PC-9 (cell line): ENCODE data around the gene TBC1D5. TPM values are rescaled to one million over a fixed set of nuclear protein-coding genes. Genes with fewer than 3 reads are reported as not detected.
A peak's percentile ranks its signal among the peaks of the same experiment; 100 is the strongest.

Experiments used
- Bru-seq: library from RNA; stranded (reverse); fragments of 400-500 nt; gene quantifications from one replicate; lab custom pipeline; 2021; lab: Mats Ljungman, UMichigan
- BruChase-seq, 2 experiments: library from RNA; stranded (reverse); fragments of 400-500 nt; gene quantifications; one replicate each; lab custom pipeline; 2021; lab: Mats Ljungman, UMichigan
- BruUV-seq: library from RNA; stranded (reverse); fragments of 400-500 nt; replicated peaks from 2 replicates; lab custom pipeline; 2021; lab: Mats Ljungman, UMichigan
- CTCF ChIA-PET: fragments of 300-600 bp; sonication (Branson Sonifier 250); formaldehyde crosslinking; loops from one replicate; lab custom pipeline; 2022; ENCODE audit warnings: antibody characterized with exemption; lab: Charles Lee
- POLR2A ChIA-PET: fragments of 300-600 bp; sonication (Branson Sonifier 250); formaldehyde crosslinking; loops from one replicate; lab custom pipeline; 2022; ENCODE audit warnings: antibody characterized with exemption; ENCODE audit not compliant: unreplicated experiment; lab: Charles Lee
- DNase-seq, 2 experiments: peaks; one replicate each; pipeline versions ENCODE4 v3.0.0 to v3.0.0-alpha.2; 2015 to 2022; ENCODE audit warnings: mixed read lengths in 1 of 2
- H2AFZ ChIP-seq: fragments of 200-600 bp; sonication (generic); 2 replicates; pipeline ENCODE4 v1.8.1; 2017; ENCODE audit warnings: antibody characterized with exemption
- H3F3A ChIP-seq: fragments of 200-600 bp; sonication (generic); 2 replicates; pipeline ENCODE4 v1.8.1; 2017; ENCODE audit warnings: antibody characterized with exemption, mild to moderate bottlenecking, low read depth; ENCODE audit not compliant: insufficient read depth
- H3K27ac ChIP-seq: fragments of 200-600 bp; sonication (generic); 2 replicates; pipeline ENCODE4 v1.6.1; 2016; ENCODE audit warnings: mixed run types
- H3K27me3 ChIP-seq: fragments of 200-600 bp; sonication (generic); 2 replicates; pipeline ENCODE4 v1.6.1; 2016; ENCODE audit warnings: low read depth, mixed run types; ENCODE audit not compliant: insufficient read depth
- H3K36me3 ChIP-seq: fragments of 200-600 bp; sonication (generic); 2 replicates; pipeline ENCODE4 v1.6.1; 2016; ENCODE audit warnings: low read depth, mixed run types
- H3K4me1 ChIP-seq: fragments of 200-600 bp; sonication (generic); replicated peaks from 2 replicates; pipeline ENCODE4 v1.6.1; 2016; ENCODE audit warnings: mixed run types; ENCODE audit not compliant: insufficient read depth
- H3K4me2 ChIP-seq: fragments of 200-600 bp; sonication (generic); 2 replicates; pipeline ENCODE4 v1.6.1; 2017; ENCODE audit warnings: mixed run types
- H3K4me3 ChIP-seq: fragments of 200-600 bp; sonication (generic); 2 replicates; pipeline ENCODE4 v1.6.1; 2016; ENCODE audit warnings: mixed run types
- H3K79me2 ChIP-seq: fragments of 200-600 bp; sonication (generic); 2 replicates; pipeline ENCODE4 v1.6.1; 2017; ENCODE audit warnings: low read depth, mixed run types
- H3K9me2 ChIP-seq: fragments of 200-600 bp; sonication (generic); 2 replicates; pipeline ENCODE4 v1.8.1; 2017; ENCODE audit warnings: mild to moderate bottlenecking; ENCODE audit not compliant: insufficient read depth
- H3K9me3 ChIP-seq: fragments of 200-600 bp; sonication (generic); 2 replicates; pipeline ENCODE4 v1.8.1; 2016; ENCODE audit warnings: low read depth; ENCODE audit not compliant: insufficient read depth
- H4K20me1 ChIP-seq: fragments of 200-600 bp; sonication (generic); 2 replicates; pipeline ENCODE4 v1.8.1; 2017; ENCODE audit not compliant: insufficient read depth
- EZH2 ChIP-seq: fragments of 200-600 bp; sonication (generic); IDR thresholded peaks from 2 replicates; pipeline ENCODE4 v1.8.0; 2017; ENCODE audit warnings: antibody characterized with exemption, low read depth
- intact Hi-C: fragments of 100-400 bp; cut with micrococcal nuclease; formaldehyde crosslinking; loops from one replicate; pipeline ENCODE4 v1.10.0; 2022; ENCODE audit not compliant: unreplicated experiment
- long read RNA-seq: library from polyadenylated mRNA; stranded (forward); transcript quantifications from one replicate; pipeline ENCODE4 v2.0.0, GENCODE V29; 2022
- total RNA-seq: library from RNA; stranded (reverse); gene quantifications from 2 replicates; pipeline ENCODE4 v1.2.3, GENCODE V29; 2021
- TF ChIP-seq, protein P1 (sequence below): fragments of 200-600 bp; sonication (generic); conservative IDR thresholded peaks from 2 replicates; pipeline ENCODE4 v1.6.1; 2017; ENCODE audit warnings: mixed run types, antibody characterized with exemption, mild to moderate bottlenecking, moderate library complexity

The TBC1D5 gene, protein sequence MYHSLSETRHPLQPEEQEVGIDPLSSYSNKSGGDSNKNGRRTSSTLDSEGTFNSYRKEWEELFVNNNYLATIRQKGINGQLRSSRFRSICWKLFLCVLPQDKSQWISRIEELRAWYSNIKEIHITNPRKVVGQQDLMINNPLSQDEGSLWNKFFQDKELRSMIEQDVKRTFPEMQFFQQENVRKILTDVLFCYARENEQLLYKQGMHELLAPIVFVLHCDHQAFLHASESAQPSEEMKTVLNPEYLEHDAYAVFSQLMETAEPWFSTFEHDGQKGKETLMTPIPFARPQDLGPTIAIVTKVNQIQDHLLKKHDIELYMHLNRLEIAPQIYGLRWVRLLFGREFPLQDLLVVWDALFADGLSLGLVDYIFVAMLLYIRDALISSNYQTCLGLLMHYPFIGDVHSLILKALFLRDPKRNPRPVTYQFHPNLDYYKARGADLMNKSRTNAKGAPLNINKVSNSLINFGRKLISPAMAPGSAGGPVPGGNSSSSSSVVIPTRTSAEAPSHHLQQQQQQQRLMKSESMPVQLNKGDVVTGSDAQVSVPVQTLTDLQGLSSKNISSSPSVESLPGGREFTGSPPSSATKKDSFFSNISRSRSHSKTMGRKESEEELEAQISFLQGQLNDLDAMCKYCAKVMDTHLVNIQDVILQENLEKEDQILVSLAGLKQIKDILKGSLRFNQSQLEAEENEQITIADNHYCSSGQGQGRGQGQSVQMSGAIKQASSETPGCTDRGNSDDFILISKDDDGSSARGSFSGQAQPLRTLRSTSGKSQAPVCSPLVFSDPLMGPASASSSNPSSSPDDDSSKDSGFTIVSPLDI
- total RNA-seq = 41.2 and 54.0 TPM in 2 replicates
- Bru-seq, nascent RNA = percentile 81 among the genes with signal in this experiment
- BruChase-seq, experiment 1, labeled RNA remaining after a 2-hour chase = percentile 78 among the genes with signal in this experiment
- percentile 63 among the genes with signal in this experiment for BruChase-seq, experiment 2, labeled RNA remaining after a 6-hour chase
- long read RNA-seq, partial matches to known transcripts = 5 of 26 reads
- long read RNA-seq, other reads (novel, unspliced or antisense) = 21 of 26 reads

DNA sequence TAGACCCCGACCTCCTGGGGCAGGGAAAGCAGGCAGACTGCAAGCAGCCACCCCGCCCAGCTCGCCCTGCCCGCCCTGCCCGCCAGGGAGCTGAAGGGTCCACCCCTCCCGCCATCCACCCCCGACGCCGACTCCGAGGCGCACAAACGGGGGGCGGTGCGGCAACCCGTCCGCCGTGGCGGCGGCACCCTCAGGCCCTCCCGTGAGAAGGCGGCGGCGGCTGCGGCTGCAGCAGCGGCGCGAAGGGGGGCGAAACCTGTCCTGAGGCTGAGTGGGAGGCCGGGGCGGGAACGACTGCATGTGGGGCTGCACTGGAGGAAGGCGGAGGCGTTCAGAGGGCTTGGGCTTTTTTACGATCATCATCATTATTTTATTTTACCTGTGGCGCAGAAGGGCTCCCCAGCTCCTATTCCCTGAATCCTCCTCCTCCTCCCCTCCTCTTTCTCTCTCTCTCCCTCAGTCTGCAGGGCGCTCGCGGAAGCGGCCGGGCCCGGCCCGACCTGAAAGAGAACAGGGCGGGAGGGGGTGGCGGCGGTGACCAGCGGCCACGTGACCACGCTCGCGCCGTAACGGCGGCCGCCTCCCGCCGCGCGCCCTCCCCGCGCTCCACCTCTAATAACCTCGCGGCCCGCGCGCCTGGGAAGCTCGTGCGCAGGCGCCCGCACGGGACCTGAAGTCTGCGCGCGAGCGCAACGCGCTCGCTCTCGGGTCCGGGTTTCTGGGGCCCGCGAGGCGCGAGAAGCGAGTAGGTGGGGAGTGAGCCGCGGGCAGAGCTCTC lies at the start of gene TBC1D5:
Gene TBC1D5 (minus strand): TSS at position 530 of the 778 bp plus-strand sequence. CDS start 234,061 bp downstream, outside the sequence.
- ChIA-PET CTCF (interaction anchor here (0.6 to 0.9 kb wide), 5 partner anchors 58 to 1022 kb away, joined by 3 to 6 read pairs (median 4); no protein-coding TSS in a partner anchor), POLR2A (interaction anchor here (0.5 to 1.2 kb wide), 12 partner anchors 12 to 1267 kb away, joined by 4 to 10 read pairs (median 5); no protein-coding TSS in a partner anchor)
- peak within 1 kb of the TSS; percentile 95 for H3K27ac ChIP-seq
- peak within 1 kb of the TSS; percentile 70 for H3K4me3 ChIP-seq
- H3K4me1 ChIP-seq = peaks cover 30% of the 10 kb centered on the region
- peaks cover 3% of the 10 kb centered on the region; the same call in 1 of the 2 replicates for H3K36me3 ChIP-seq
- peak; percentile 85 to 97 for DNase-seq
- no peaks in the 10 kb centered on the region for H3K9me2 ChIP-seq
- H3K79me2 ChIP-seq = peaks cover 41% of the 10 kb centered on the region
- BruUV-seq = no TSS peak
- H3K9me3 ChIP-seq = no peaks in the 10 kb centered on the region
- peak within 1 kb of the TSS; percentile 99 for H3K4me2 ChIP-seq
- no peaks in the 10 kb centered on the region for H4K20me1 ChIP-seq
- H3K27me3 ChIP-seq = no peaks in the 10 kb centered on the region
- peak within 1 kb of the TSS; percentile 97 for H2AFZ ChIP-seq
- H3F3A ChIP-seq = peaks cover 36% of the 10 kb centered on the region
- TF ChIP-seq, protein P1, sequence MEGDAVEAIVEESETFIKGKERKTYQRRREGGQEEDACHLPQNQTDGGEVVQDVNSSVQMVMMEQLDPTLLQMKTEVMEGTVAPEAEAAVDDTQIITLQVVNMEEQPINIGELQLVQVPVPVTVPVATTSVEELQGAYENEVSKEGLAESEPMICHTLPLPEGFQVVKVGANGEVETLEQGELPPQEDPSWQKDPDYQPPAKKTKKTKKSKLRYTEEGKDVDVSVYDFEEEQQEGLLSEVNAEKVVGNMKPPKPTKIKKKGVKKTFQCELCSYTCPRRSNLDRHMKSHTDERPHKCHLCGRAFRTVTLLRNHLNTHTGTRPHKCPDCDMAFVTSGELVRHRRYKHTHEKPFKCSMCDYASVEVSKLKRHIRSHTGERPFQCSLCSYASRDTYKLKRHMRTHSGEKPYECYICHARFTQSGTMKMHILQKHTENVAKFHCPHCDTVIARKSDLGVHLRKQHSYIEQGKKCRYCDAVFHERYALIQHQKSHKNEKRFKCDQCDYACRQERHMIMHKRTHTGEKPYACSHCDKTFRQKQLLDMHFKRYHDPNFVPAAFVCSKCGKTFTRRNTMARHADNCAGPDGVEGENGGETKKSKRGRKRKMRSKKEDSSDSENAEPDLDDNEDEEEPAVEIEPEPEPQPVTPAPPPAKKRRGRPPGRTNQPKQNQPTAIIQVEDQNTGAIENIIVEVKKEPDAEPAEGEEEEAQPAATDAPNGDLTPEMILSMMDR = no peak; the same call in 1 of the 2 replicates
- TF ChIP-seq EZH2 = no peak
- intact Hi-C loops = loop anchor here (1.0 to 10.0 kb wide), 7 partner anchors 90 to 643 kb away; no protein-coding TSS in a partner anchor

DNA sequence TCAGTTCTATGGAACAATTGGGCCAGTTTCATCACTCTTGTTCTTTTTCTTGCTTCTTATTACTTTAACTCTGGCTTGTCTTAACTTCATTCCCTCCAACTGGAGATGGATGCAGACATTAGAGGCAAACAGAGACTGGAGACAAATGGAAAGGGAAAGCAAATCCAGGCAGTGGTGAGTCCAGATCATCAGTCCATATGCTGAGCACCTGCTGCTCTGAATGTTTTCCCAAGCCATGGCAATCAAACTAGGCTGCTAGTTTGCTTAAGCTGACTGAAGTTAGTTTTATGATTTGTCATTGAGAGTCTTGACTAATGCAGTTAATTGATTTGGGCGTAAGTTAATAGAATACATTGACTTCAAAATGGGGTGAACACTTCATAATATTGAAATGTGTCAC lies 41.0 kb upstream of the TBC1D5 start:
- H3K79me2 ChIP-seq = no peaks in the 10 kb centered on the region
- H4K20me1 ChIP-seq = no peaks in the 10 kb centered on the region
- intact Hi-C loops = no loop called here
- ChIA-PET CTCF (no interaction called here), POLR2A (no interaction called here)
- no peaks in the 10 kb centered on the region for H3K9me2 ChIP-seq
- TF ChIP-seq, protein P1 = no peak
- no peak for TF ChIP-seq EZH2
- no peaks in the 10 kb centered on the region for H3K27me3 ChIP-seq
- H3K9me3 ChIP-seq = no peaks in the 10 kb centered on the region
- H3K4me2 ChIP-seq = no peak overlapping the region
- H3K27ac ChIP-seq = no peak overlapping the region
- H2AFZ ChIP-seq = no peak overlapping the region
- H3K4me3 ChIP-seq = no peak overlapping the region
- no TSS peak for BruUV-seq
- no peak for DNase-seq
- no peaks in the 10 kb centered on the region for H3K4me1 ChIP-seq
- H3K36me3 ChIP-seq = no peaks in the 10 kb centered on the region
- H3F3A ChIP-seq = no peaks in the 10 kb centered on the region
